ENCODE results near the gene LIPG.

DNA sequence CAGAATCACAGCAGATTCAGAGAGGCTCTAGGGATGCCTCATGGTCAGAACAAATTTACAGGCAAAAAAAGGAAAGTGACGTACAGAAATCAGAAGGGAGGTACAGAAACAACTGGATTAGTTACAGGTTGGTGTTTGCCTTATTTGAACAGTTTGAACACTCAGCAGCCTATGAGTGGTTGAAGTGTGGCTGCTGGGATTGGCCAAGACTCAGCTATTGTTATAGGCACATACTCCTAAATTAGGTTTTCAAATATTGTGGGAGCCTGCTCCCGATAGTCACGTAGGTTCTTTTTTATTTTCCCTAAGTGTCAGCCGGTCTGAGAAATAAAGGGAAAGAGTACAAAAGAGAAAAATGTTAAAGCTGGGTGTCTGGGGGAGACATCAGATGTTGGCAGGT, 8.9 kb upstream of the LIPG start:
- TF ChIP-seq, protein P1, sequence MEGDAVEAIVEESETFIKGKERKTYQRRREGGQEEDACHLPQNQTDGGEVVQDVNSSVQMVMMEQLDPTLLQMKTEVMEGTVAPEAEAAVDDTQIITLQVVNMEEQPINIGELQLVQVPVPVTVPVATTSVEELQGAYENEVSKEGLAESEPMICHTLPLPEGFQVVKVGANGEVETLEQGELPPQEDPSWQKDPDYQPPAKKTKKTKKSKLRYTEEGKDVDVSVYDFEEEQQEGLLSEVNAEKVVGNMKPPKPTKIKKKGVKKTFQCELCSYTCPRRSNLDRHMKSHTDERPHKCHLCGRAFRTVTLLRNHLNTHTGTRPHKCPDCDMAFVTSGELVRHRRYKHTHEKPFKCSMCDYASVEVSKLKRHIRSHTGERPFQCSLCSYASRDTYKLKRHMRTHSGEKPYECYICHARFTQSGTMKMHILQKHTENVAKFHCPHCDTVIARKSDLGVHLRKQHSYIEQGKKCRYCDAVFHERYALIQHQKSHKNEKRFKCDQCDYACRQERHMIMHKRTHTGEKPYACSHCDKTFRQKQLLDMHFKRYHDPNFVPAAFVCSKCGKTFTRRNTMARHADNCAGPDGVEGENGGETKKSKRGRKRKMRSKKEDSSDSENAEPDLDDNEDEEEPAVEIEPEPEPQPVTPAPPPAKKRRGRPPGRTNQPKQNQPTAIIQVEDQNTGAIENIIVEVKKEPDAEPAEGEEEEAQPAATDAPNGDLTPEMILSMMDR (conservative IDR thresholded peaks at IDR 0.05; ENCODE audit: low read length): no peak
- TF ChIP-seq EZH2phosphoT487 (IDR thresholded peaks at IDR 0.05; ENCODE audit: borderline replicate concordance): no peak
